ENCODE data around the gene GRIN3A.

Gene GRIN3A

DNA sequence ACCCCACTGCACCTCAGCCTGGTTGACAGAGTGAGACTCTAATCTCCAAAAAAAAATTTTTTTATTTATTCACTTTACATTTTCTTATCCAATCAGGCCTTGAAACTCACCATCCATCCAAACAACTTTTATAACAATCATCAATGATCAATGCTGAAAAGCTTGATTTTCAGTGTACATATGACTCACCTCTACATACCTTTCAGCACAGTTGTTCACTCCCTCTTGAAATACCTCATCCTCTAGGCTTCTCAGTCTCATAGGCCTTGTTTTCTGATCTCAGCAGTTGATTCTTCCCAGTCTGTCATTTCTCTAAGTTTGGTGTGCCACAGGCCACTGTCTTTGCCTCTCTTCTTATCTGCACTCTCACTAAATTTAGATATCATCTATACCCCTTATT is 36.2 kb downstream of the GRIN3A start:
- ATAC-seq (ENCODE audit: low read depth) (peak; percentile 77), DNase-seq (ENCODE audit: low spot score) (no peak)
- H3K27me3 ChIP-seq (ENCODE audit: insufficient read depth, poor library complexity, severe bottlenecking) = peaks cover 34% of the 10 kb centered on the region
- no peaks in the 10 kb centered on the region for H3K4me1 ChIP-seq (ENCODE audit: insufficient read depth, poor library complexity, severe bottlenecking)
- no peak overlapping the region for H3K27ac ChIP-seq (ENCODE audit: poor library complexity, severe bottlenecking)
- H3K4me3 ChIP-seq (ENCODE audit: severe bottlenecking) = no peak overlapping the region
- TF ChIP-seq, protein P1, sequence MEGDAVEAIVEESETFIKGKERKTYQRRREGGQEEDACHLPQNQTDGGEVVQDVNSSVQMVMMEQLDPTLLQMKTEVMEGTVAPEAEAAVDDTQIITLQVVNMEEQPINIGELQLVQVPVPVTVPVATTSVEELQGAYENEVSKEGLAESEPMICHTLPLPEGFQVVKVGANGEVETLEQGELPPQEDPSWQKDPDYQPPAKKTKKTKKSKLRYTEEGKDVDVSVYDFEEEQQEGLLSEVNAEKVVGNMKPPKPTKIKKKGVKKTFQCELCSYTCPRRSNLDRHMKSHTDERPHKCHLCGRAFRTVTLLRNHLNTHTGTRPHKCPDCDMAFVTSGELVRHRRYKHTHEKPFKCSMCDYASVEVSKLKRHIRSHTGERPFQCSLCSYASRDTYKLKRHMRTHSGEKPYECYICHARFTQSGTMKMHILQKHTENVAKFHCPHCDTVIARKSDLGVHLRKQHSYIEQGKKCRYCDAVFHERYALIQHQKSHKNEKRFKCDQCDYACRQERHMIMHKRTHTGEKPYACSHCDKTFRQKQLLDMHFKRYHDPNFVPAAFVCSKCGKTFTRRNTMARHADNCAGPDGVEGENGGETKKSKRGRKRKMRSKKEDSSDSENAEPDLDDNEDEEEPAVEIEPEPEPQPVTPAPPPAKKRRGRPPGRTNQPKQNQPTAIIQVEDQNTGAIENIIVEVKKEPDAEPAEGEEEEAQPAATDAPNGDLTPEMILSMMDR (IDR thresholded peaks at IDR 0.05; ENCODE audit: poor library complexity, severe bottlenecking) = no peak
- no peaks in the 10 kb centered on the region for H3K9me3 ChIP-seq (ENCODE audit: severe bottlenecking)
- no peaks in the 10 kb centered on the region for H3K36me3 ChIP-seq (ENCODE audit: low read depth)

DNA sequence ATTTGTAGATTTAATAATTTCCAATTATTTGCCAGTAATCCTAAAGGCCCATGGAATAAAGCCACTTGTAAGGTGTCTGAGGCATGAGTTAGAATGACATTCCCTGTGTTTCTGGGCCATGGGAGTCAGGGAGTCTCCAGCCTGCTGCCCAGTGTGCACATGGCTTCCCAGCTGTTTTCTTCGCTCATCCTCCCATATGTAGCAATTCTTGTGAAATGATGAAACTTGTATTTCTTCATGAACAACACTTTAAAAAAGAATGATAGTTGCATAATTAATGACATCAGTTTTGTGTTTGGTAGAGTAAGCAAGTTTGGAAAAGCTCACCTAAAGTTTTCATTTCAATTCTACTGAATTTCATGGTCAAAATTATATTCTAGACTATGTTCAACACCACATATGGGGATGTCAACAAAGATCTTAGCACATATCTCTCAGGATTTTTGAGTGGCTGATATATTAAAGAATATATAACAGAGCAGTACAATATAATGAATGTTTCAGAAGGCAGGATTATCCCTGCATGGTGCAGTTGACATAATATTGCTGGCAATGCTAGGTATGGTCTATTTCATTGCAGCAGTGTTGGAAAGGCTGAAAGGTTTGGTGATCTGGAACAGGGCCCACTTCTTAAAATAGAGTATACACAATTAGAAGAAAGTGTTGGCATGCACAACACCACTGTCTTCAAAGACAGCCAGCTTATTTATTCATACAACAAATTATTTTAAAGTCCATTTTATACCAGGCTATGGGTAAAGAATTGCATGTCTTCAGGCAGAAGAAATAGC is 44.7 kb downstream of the GRIN3A start:
- H3K4me3 ChIP-seq (ENCODE audit: severe bottlenecking) = no peak overlapping the region

DNA sequence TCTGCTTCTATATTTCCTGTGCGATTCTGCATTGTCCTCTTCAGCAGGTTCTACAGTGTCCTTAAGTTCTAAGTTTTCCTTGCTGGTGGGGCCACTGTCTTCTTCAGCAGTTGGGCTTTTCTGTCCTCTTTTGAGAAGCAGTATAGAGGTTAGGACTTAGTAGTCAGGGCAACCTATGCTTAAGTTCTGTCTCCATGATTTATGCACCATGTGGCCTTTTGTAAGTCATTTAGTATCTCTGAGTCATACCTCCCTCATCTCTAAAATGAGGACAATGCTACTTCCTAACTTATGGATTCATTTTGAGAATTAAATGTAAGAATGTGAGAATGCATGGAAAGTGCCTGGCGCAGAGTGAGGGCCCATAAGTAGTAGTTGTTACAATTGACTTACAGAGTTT is 46.8 kb downstream of the GRIN3A start:
- no peaks in the 10 kb centered on the region for H3K9me3 ChIP-seq (ENCODE audit: severe bottlenecking)
- peaks cover 4% of the 10 kb centered on the region for H3K27me3 ChIP-seq (ENCODE audit: insufficient read depth, poor library complexity, severe bottlenecking)
- no peak overlapping the region for H3K4me3 ChIP-seq (ENCODE audit: severe bottlenecking)
- ATAC-seq (ENCODE audit: low read depth) (no peak), DNase-seq (ENCODE audit: low spot score) (no peak)
- no peaks in the 10 kb centered on the region for H3K4me1 ChIP-seq (ENCODE audit: insufficient read depth, poor library complexity, severe bottlenecking)
- H3K27ac ChIP-seq (ENCODE audit: poor library complexity, severe bottlenecking) = no peak overlapping the region
- H3K36me3 ChIP-seq (ENCODE audit: low read depth) = no peaks in the 10 kb centered on the region
- TF ChIP-seq, protein P1 (IDR thresholded peaks at IDR 0.05; ENCODE audit: poor library complexity, severe bottlenecking) = no peak

More for the DNA sequence above, 44.7 kb downstream of the GRIN3A start:
- Histone ChIP-seq H3K36me3 (ENCODE audit: low read depth) (no peaks in the 10 kb centered on the region), H3K9me3 (ENCODE audit: severe bottlenecking) (no peaks in the 10 kb centered on the region), H3K4me1 (ENCODE audit: insufficient read depth, poor library complexity, severe bottlenecking) (no peaks in the 10 kb centered on the region), H3K27ac (ENCODE audit: poor library complexity, severe bottlenecking) (no peak overlapping the region), H3K27me3 (ENCODE audit: insufficient read depth, poor library complexity, severe bottlenecking) (peaks cover 4% of the 10 kb centered on the region)
- TF ChIP-seq, protein P1 (IDR thresholded peaks at IDR 0.05; ENCODE audit: poor library complexity, severe bottlenecking) = no peak
- DNase-seq (ENCODE audit: low spot score) (no peak), ATAC-seq (ENCODE audit: low read depth) (no peak)

DNA sequence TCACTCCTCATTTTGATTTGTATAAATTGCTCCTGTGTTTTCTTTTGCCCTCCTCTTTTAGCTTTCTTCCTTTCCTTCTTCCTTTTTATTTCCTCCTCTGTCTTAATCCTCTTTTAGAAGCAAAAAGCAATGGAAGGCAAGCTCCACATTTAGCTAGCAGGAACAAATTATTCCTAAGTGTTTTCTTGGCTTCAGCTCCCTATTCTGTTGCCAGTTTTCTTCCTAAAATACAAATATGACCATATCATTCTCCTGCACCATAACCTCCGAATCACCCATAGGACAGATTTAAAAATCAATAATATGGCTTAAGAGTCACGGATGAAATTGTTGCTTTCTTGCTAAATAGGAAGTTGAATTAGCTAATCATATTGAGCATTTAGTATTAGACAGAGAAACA is 49.4 kb downstream of the GRIN3A start:
- no peak for DNase-seq (ENCODE audit: low spot score)
- Histone ChIP-seq H3K4me1 (ENCODE audit: insufficient read depth, poor library complexity, severe bottlenecking) (no peaks in the 10 kb centered on the region), H3K27ac (ENCODE audit: poor library complexity, severe bottlenecking) (no peak overlapping the region), H3K4me3 (ENCODE audit: severe bottlenecking) (no peak overlapping the region), H3K27me3 (ENCODE audit: insufficient read depth, poor library complexity, severe bottlenecking) (no peaks in the 10 kb centered on the region), H3K9me3 (ENCODE audit: severe bottlenecking) (no peaks in the 10 kb centered on the region), H3K36me3 (ENCODE audit: low read depth) (no peaks in the 10 kb centered on the region)
- ATAC-seq (ENCODE audit: low read depth) = no peak
- TF ChIP-seq, protein P1 (IDR thresholded peaks at IDR 0.05; ENCODE audit: poor library complexity, severe bottlenecking) = no peak

DNA sequence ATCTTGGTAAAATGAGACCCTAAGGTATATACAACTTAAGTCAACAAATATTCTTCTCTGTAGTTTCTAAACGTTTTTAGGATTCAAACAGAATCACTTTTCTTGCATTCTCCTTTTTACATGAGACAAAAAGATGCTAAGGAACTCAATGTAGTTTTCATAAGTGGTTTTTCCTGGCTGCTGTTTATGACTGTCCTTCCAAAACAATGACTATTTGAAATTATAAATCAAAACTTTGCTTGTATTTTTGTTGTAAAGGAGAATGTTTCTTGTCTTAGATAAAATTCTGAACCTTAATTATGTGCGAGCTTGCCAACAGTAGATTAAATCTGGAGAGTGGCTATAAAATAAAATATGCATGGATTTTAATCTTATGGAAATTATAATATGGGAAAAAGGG is 53.8 kb downstream of the GRIN3A start:
- Histone ChIP-seq H3K27me3 (ENCODE audit: insufficient read depth, poor library complexity, severe bottlenecking) (no peaks in the 10 kb centered on the region), H3K27ac (ENCODE audit: poor library complexity, severe bottlenecking) (no peak overlapping the region), H3K36me3 (ENCODE audit: low read depth) (no peaks in the 10 kb centered on the region), H3K9me3 (ENCODE audit: severe bottlenecking) (no peaks in the 10 kb centered on the region), H3K4me1 (ENCODE audit: insufficient read depth, poor library complexity, severe bottlenecking) (no peaks in the 10 kb centered on the region), H3K4me3 (ENCODE audit: severe bottlenecking) (no peak overlapping the region)
- ATAC-seq (ENCODE audit: low read depth) (no peak), DNase-seq (ENCODE audit: low spot score) (no peak)
- TF ChIP-seq, protein P1 (IDR thresholded peaks at IDR 0.05; ENCODE audit: poor library complexity, severe bottlenecking) = no peak

All from RWPE2 (cell line).